ENCODE data around the gene CHD6. TPM values are rescaled to one million over a fixed set of nuclear protein-coding genes. Genes with fewer than 3 reads are reported as not detected.

The CHD6 gene
- total RNA-seq, 2 experiments from 2014 or later, result 26.9 to 45.7 TPM

GRCh38 chr20:41367393-41367695 lies 250.8 kb downstream of the CHD6 start:
- H3K4me3 ChIP-seq (ENCODE audit: low read depth, low read length, poor library complexity, severe bottlenecking), result no peak overlapping the region
- intact Hi-C loops (cut with micrococcal nuclease; ENCODE audit: unreplicated experiment), result no loop called here
- TF ChIP-seq EZH2phosphoT487 (IDR thresholded peaks at IDR 0.05; ENCODE audit: borderline replicate concordance, low read depth, low read length), result no peak
- no peak for TF ChIP-seq CTCF (conservative IDR thresholded peaks at IDR 0.05; ENCODE audit: low read length)
- H3K27ac ChIP-seq (ENCODE audit: low read depth, low read length, poor library complexity, severe bottlenecking), result no peak overlapping the region
- no peak overlapping the region for H3K4me2 ChIP-seq (ENCODE audit: low read length)
- H4K20me1 ChIP-seq (ENCODE audit: insufficient read depth, low read length), result no peaks in the 10 kb centered on the region
- ChIA-PET CTCF (ENCODE audit: unreplicated experiment) (no interaction called here), POLR2A (no interaction called here)
- no peaks in the 10 kb centered on the region for H3K4me1 ChIP-seq (ENCODE audit: insufficient read depth, low read length, poor library complexity, severe bottlenecking)
- no peaks in the 10 kb centered on the region for H3K36me3 ChIP-seq (ENCODE audit: insufficient read depth, low read length)
- no peaks in the 10 kb centered on the region for H3K9me3 ChIP-seq (ENCODE audit: low read length)
- BruUV-seq (replicated peaks), result no TSS peak
- H2AFZ ChIP-seq (ENCODE audit: low read length), result no peak overlapping the region
- DNase-seq (ENCODE audit: low spot score), result no peak
- no peaks in the 10 kb centered on the region for H3K79me2 ChIP-seq (ENCODE audit: insufficient read depth, low read depth, low read length)
- H3K9me2 ChIP-seq (ENCODE audit: insufficient read depth, low read length), result no peaks in the 10 kb centered on the region

DNA sequence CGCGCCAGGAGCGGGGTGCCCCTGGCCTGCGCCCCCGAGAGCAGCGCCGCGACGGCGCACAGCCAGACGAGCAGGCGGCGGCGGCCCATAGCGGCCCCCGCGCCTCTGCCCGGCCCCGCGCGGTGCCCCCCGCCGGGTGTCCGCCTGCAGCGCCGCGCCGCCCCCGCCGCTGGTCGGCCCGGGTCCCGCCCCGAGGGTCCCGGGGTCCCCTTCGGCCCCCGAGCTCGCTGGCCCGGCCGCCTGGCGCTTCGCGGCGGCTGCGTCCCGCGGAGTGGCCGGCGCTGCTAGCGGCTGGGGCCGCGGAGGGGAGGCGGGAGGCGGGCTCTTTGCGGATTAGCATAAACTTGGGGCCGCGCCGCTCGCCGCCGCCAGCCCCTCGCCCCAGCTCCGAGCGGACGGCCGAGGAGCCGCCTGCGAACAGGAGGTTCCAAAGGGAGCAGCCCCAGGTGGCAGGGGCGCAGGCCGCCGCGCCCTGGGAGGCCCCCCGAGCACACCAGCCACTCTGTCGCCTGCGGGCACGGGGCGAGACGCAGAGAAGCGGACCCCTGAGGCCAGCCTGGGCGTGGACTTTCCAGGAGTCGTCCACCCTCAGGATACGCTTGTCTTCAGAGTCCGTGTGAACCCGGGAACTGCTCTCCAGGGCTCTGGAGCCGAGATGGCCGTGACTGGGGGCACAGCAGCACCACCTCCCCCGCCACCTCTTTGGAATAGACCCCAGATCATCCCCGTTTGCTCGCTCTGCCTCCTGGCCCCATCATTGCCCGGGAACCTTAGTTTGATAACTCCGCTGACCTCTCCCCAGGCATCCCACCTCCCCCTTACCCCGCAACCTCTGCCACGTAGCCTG lies 251.4 kb downstream of the CHD6 start, which contains the start of gene EMILIN3:
Gene EMILIN3, minus strand, starts transcription at position 273 of the 847 bp plus-strand sequence. Its CDS starts 184 bp downstream, at position 89.
- H3K4me2 ChIP-seq (ENCODE audit: low read length), result no peak within 1 kb of the TSS
- no peak within 1 kb of the TSS for H3K27ac ChIP-seq (ENCODE audit: low read depth, low read length, poor library complexity, severe bottlenecking)
- H3K36me3 ChIP-seq (ENCODE audit: insufficient read depth, low read length), result no peaks in the 10 kb centered on the region
- ChIA-PET CTCF (ENCODE audit: unreplicated experiment) (no interaction called here), POLR2A (no interaction called here)
- H3K9me2 ChIP-seq (ENCODE audit: insufficient read depth, low read length), result no peaks in the 10 kb centered on the region
- no peaks in the 10 kb centered on the region for H3K9me3 ChIP-seq (ENCODE audit: low read length)
- no TSS peak for BruUV-seq (replicated peaks)
- TF ChIP-seq CTCF (conservative IDR thresholded peaks at IDR 0.05; ENCODE audit: low read length), result no peak
- no peak for TF ChIP-seq EZH2phosphoT487 (IDR thresholded peaks at IDR 0.05; ENCODE audit: borderline replicate concordance, low read depth, low read length)
- H4K20me1 ChIP-seq (ENCODE audit: insufficient read depth, low read length), result no peaks in the 10 kb centered on the region
- H3K79me2 ChIP-seq (ENCODE audit: insufficient read depth, low read depth, low read length), result no peaks in the 10 kb centered on the region
- intact Hi-C loops (cut with micrococcal nuclease; ENCODE audit: unreplicated experiment), result no loop called here
- no peak for DNase-seq (ENCODE audit: low spot score)
- H3K4me3 ChIP-seq (ENCODE audit: low read depth, low read length, poor library complexity, severe bottlenecking), result no peak within 1 kb of the TSS
- no peaks in the 10 kb centered on the region for H3K4me1 ChIP-seq (ENCODE audit: insufficient read depth, low read length, poor library complexity, severe bottlenecking)
- no peak within 1 kb of the TSS for H2AFZ ChIP-seq (ENCODE audit: low read length)

DNA sequence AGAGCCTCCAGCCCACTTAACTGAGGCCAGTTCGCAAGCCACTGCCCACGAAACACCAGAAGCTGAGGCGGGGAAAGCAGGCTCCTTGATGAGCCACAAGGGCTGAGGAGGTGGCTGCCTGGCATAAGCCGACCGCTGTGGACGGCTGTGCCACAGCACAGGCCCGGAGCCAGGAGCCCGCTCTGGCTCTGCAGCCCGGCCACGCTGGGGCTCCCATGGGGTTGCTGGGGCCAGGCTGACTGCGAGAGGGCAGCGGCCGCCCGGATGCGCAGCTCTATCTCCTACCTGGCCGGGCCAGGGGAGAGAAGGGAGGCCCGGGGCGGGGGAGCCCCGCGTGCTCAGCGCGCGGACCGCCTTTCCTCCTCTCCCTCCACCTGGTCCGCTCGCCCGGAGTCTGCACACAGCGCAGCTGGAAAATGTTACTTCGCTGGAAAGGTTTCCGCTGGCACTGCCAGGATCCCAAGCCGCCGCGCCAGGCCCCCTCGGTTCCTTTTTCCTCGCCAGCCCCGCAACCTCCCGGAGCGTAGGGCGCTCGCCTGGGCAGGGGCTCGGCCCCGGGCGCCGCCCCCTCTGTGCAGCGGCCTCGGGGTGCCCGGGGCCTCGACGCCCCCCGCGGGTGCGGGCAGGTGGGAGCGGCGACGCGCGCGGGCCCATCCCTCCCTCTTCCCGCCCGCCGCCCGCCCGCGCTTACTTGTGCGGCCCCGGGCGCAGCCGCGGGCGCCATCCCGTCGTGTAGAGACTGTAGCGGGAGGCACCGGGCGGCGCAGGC lies 252.2 kb downstream of the CHD6 start:
- H3K27ac ChIP-seq (ENCODE audit: low read depth, low read length, poor library complexity, severe bottlenecking), result no peak overlapping the region
- ChIA-PET CTCF (ENCODE audit: unreplicated experiment) (no interaction called here), POLR2A (no interaction called here)
- H3K9me3 ChIP-seq (ENCODE audit: low read length), result no peaks in the 10 kb centered on the region
- H3K79me2 ChIP-seq (ENCODE audit: insufficient read depth, low read depth, low read length), result no peaks in the 10 kb centered on the region
- no peaks in the 10 kb centered on the region for H4K20me1 ChIP-seq (ENCODE audit: insufficient read depth, low read length)
- DNase-seq (ENCODE audit: low spot score), result no peak
- H3K4me2 ChIP-seq (ENCODE audit: low read length), result no peak overlapping the region
- no peaks in the 10 kb centered on the region for H3K4me1 ChIP-seq (ENCODE audit: insufficient read depth, low read length, poor library complexity, severe bottlenecking)
- no peak overlapping the region for H3K4me3 ChIP-seq (ENCODE audit: low read depth, low read length, poor library complexity, severe bottlenecking)
- no peaks in the 10 kb centered on the region for H3K9me2 ChIP-seq (ENCODE audit: insufficient read depth, low read length)
- no peak for TF ChIP-seq EZH2phosphoT487 (IDR thresholded peaks at IDR 0.05; ENCODE audit: borderline replicate concordance, low read depth, low read length)
- TF ChIP-seq CTCF (conservative IDR thresholded peaks at IDR 0.05; ENCODE audit: low read length), result no peak
- no peaks in the 10 kb centered on the region for H3K36me3 ChIP-seq (ENCODE audit: insufficient read depth, low read length)
- intact Hi-C loops (cut with micrococcal nuclease; ENCODE audit: unreplicated experiment), result no loop called here
- no TSS peak for BruUV-seq (replicated peaks)
- no peak overlapping the region for H2AFZ ChIP-seq (ENCODE audit: low read length)

Data from OCI-LY7 (cell line).